ENCODE results near the gene RHBDD3. TPM values are rescaled to one million over a fixed set of nuclear protein-coding genes. Genes with fewer than 3 reads are reported as not detected.
"Not testable (repeated sequence)": the region's sequence is repeated elsewhere in the genome, so short reads cannot be mapped to it uniquely, and the experiment has no call there.

RHBDD3 gene
- total RNA-seq, 1 donor from 2014 or later: 48.4 TPM

GRCh38 chr22:29253561-29254285, 14.1 kb downstream of the RHBDD3 start:
- DNase-seq (ENCODE audit: low read depth): no peak

GRCh38 chr22:29251981-29252911, 15.5 kb downstream of the RHBDD3 start:
- no peak for DNase-seq (ENCODE audit: low read depth)

GRCh38 chr22:29251265-29251664, 16.5 kb downstream of the RHBDD3 start:
- DNase-seq (ENCODE audit: low read depth): no peak

- DNase-seq (ENCODE audit: low read depth): not testable (repeated sequence)
Measured at GRCh38 chr22:29247891-29248290, 19.9 kb downstream of the RHBDD3 start.

GRCh38 chr22:29245626-29246385, 22.0 kb downstream of the RHBDD3 start:
- peak; percentile 73 for DNase-seq (ENCODE audit: low read depth)

GRCh38 chr22:29244785-29245625, 22.8 kb downstream of the RHBDD3 start:
- DNase-seq (ENCODE audit: low read depth): no peak

GRCh38 chr22:29243874-29244446, 23.8 kb downstream of the RHBDD3 start:
- DNase-seq (ENCODE audit: low read depth): no peak

- DNase-seq (ENCODE audit: low read depth): not testable (repeated sequence)
Measured at GRCh38 chr22:29240481-29240880, 27.3 kb downstream of the RHBDD3 start.

- DNase-seq (ENCODE audit: low read depth): no peak
Measured at GRCh38 chr22:29233277-29233877, 34.4 kb downstream of the RHBDD3 start.

GRCh38 chr22:29231971-29232959, 35.5 kb downstream of the RHBDD3 start:
- no peak for DNase-seq (ENCODE audit: low read depth)

GRCh38 chr22:29230972-29231875, 36.6 kb downstream of the RHBDD3 start:
- no peak for DNase-seq (ENCODE audit: low read depth)

GRCh38 chr22:29226351-29226981, 41.3 kb downstream of the RHBDD3 start:
- no peak for DNase-seq (ENCODE audit: low read depth)

GRCh38 chr22:29225422-29226090, 42.2 kb downstream of the RHBDD3 start:
- peak; percentile 94 for DNase-seq (ENCODE audit: low read depth)

- no peak for DNase-seq (ENCODE audit: low read depth)
Measured at GRCh38 chr22:29224859-29225410, 42.8 kb downstream of the RHBDD3 start.

GRCh38 chr22:29224121-29224858, 43.5 kb downstream of the RHBDD3 start:
- peak; percentile 21 for DNase-seq (ENCODE audit: low read depth)

Measured in myocyte (in vitro differentiated cells).